ENCODE results near the gene RHOT2.
"Not testable (repeated sequence)": the region's sequence is repeated elsewhere in the genome, so short reads cannot be mapped to it uniquely, and the experiment has no call there.

Gene RHOT2

GRCh38 chr16:689175-689897 is 21.4 kb downstream of the RHOT2 start:
- POLR2A ChIA-PET, result no interaction called here
- TF ChIP-seq CTCF (IDR thresholded peaks at IDR 0.05; ENCODE audit: control extremely low read depth, extremely low read depth, low read depth, missing control alignments), result no peak
- DNase-seq (ENCODE audit: extremely low spot score), result no peak
- CTCF ChIA-PET, result interaction anchor here (1.0 to 3.2 kb wide), 4 partner anchors 9 to 96 kb away, joined by 3 to 9 read pairs (median 4); partner anchors contain the start of genes METRN and STUB1

- DNase-seq (ENCODE audit: extremely low spot score); CTCF ChIA-PET; POLR2A ChIA-PET: not testable (repeated sequence)
Observed at GRCh38 chr16:691242-691641, 23.3 kb downstream of the RHOT2 start.

- POLR2A ChIA-PET, result interaction anchor here (0.7 kb wide), 1 partner anchor 437 kb away, joined by 3 read pairs; no protein-coding TSS in a partner anchor
- no peak for DNase-seq (ENCODE audit: extremely low spot score)
- TF ChIP-seq CTCF (IDR thresholded peaks at IDR 0.05; ENCODE audit: control extremely low read depth, extremely low read depth, low read depth, missing control alignments), result no peak
- CTCF ChIA-PET, result interaction anchor here (1.9 kb wide), 1 partner anchor 20 kb away, joined by 4 read pairs; no protein-coding TSS in a partner anchor
Observed at GRCh38 chr16:692356-693108, 24.6 kb downstream of the RHOT2 start.

- TF ChIP-seq CTCF (IDR thresholded peaks at IDR 0.05; ENCODE audit: control extremely low read depth, extremely low read depth, low read depth, missing control alignments), result no peak
- ChIA-PET CTCF (interaction anchor here (1.9 kb wide), 1 partner anchor 19 kb away, joined by 4 read pairs; no protein-coding TSS in a partner anchor), POLR2A (no interaction called here)
- DNase-seq (ENCODE audit: extremely low spot score), result no peak
Observed at GRCh38 chr16:693364-693763, 25.4 kb downstream of the RHOT2 start.

GRCh38 chr16:693766-694165 is 25.8 kb downstream of the RHOT2 start:
- no peak for DNase-seq (ENCODE audit: extremely low spot score)
- ChIA-PET POLR2A (no interaction called here), CTCF (interaction anchor here (1.9 kb wide), 1 partner anchor 19 kb away, joined by 4 read pairs; no protein-coding TSS in a partner anchor)
- TF ChIP-seq CTCF (IDR thresholded peaks at IDR 0.05; ENCODE audit: control extremely low read depth, extremely low read depth, low read depth, missing control alignments), result no peak

- POLR2A ChIA-PET, result no interaction called here
- no peak for TF ChIP-seq CTCF (IDR thresholded peaks at IDR 0.05; ENCODE audit: control extremely low read depth, extremely low read depth, low read depth, missing control alignments)
- DNase-seq (ENCODE audit: extremely low spot score), result no peak
- CTCF ChIA-PET, result interaction anchor here (1.6 to 1.9 kb wide), 2 partner anchors 18 to 20 kb away, joined by 4 read pairs; partner anchors contain the start of gene METRN
Observed at GRCh38 chr16:694187-694862, 26.4 kb downstream of the RHOT2 start.

All from GM10248 (cell line).